ENCODE measurements around the gene WSB1.

DNA sequence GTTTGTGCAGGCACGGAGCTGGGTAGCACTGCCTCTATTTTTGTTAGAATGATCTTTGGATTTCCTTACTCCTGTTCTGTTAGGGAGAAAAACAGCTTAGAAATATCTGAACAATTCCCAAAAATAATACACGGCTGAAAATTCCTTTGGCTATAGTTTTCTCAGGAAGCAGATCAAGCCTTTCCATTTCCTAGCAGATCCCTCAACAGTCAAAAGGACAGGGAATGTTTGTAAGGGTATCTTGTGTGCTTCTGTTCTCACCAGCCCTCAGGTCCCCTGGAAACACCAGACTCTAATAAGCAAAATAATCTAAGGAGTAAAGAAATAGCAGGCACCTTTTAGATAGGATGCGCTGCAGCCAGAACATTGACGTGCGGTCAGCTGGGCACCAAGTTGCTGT is 30.5 kb upstream of the WSB1 start:
- TF ChIP-seq PHF8 (conservative IDR thresholded peaks at IDR 0.05; ENCODE audit: low read depth, low read length): no peak
- TF ChIP-seq POLR2A (IDR thresholded peaks at IDR 0.05; ENCODE audit: control extremely low read depth in 1 of 2, low read depth in 2 of 2, low read length in 2 of 2): no peak
- no peak for TF ChIP-seq SIX5 (IDR thresholded peaks at IDR 0.05; ENCODE audit: low read depth, low read length)
- no peak for TF ChIP-seq JUND (IDR thresholded peaks at IDR 0.05; ENCODE audit: low read length)
- TF ChIP-seq EZH2 (IDR thresholded peaks at IDR 0.05; ENCODE audit: low read depth, low read length, severe bottlenecking): no peak
- TF ChIP-seq, protein P1, sequence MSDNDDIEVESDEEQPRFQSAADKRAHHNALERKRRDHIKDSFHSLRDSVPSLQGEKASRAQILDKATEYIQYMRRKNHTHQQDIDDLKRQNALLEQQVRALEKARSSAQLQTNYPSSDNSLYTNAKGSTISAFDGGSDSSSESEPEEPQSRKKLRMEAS (IDR thresholded peaks at IDR 0.05): no peak
- TF ChIP-seq, protein P2, sequence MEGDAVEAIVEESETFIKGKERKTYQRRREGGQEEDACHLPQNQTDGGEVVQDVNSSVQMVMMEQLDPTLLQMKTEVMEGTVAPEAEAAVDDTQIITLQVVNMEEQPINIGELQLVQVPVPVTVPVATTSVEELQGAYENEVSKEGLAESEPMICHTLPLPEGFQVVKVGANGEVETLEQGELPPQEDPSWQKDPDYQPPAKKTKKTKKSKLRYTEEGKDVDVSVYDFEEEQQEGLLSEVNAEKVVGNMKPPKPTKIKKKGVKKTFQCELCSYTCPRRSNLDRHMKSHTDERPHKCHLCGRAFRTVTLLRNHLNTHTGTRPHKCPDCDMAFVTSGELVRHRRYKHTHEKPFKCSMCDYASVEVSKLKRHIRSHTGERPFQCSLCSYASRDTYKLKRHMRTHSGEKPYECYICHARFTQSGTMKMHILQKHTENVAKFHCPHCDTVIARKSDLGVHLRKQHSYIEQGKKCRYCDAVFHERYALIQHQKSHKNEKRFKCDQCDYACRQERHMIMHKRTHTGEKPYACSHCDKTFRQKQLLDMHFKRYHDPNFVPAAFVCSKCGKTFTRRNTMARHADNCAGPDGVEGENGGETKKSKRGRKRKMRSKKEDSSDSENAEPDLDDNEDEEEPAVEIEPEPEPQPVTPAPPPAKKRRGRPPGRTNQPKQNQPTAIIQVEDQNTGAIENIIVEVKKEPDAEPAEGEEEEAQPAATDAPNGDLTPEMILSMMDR (IDR thresholded peaks at IDR 0.05; ENCODE audit: control extremely low read depth in 1 of 3, insufficient read depth in 1 of 3, low read depth in 1 of 3, low read length in 3 of 3): no peak

Measured in H1 (cell line).